Stomach (tissue), 9 donors: ENCODE data around the gene UBL5. TPM values are rescaled to one million over a fixed set of nuclear protein-coding genes. Genes with fewer than 3 reads are reported as not detected.

Experiments
- DNase-seq, 2 donors: peaks; one replicate each; pipeline versions ENCODE4 v3.0.0 to v3.0.0-alpha.2; 2013 to 2019
- H3K27ac ChIP-seq, 5 donors: fragments of 200-600 bp in 4 of 5; sonication (generic) in 4 of 5; one replicate each; pipeline ENCODE4 v1.5.1; 2013 to 2019; ENCODE audit warnings: mild to moderate bottlenecking in 1 of 5, moderate library complexity in 1 of 5
- H3K27me3 ChIP-seq, 3 donors: fragments of 200-600 bp; sonication (generic); one replicate each; pipeline ENCODE4 v1.5.1; 2017 to 2019; ENCODE audit warnings: mixed run types in 1 of 3
- H3K36me3 ChIP-seq, 4 donors: fragments of 200-600 bp; sonication (generic); 1 replicate in 3 of 4; 2 replicates in 1 of 4; pipeline ENCODE4 v1.5.1; 2016 to 2019
- H3K4me1 ChIP-seq, 4 donors: fragments of 200-600 bp; sonication (generic); one replicate each; pipeline ENCODE4 v1.5.1; 2016 to 2019
- H3K4me3 ChIP-seq, 4 donors: fragments of 200-600 bp; sonication (generic) in 3 of 4; one replicate each; pipeline ENCODE4 v1.5.1; 2016 to 2019; ENCODE audit warnings: mild to moderate bottlenecking in 1 of 4
- H3K9me3 ChIP-seq, 4 donors: fragments of 200-600 bp; sonication (generic); one replicate each; pipeline ENCODE4 v1.5.1; 2016 to 2019
- CTCF ChIP-seq, 7 experiments: fragments of 450-650 bp in 4 of 7; fragments of 200-600 bp in 3 of 7; sonication (generic) in 3 of 7; IDR thresholded peaks; one replicate each; pipeline ENCODE4 v1.5.1; 2016 to 2019; ENCODE audit warnings: antibody characterized with exemption in 7 of 7, control low read depth in 2 of 7, mild to moderate bottlenecking in 1 of 7
- EP300 ChIP-seq: sonication (generic); formaldehyde crosslinking; IDR thresholded peaks from one replicate; pipeline ENCODE4 v1.6.1; 2017; ENCODE audit warnings: antibody characterized with exemption
- POLR2A ChIP-seq, 4 donors: fragments of 450-650 bp; IDR thresholded peaks; one replicate each; pipeline ENCODE4 v1.6.1; 2016; ENCODE audit warnings: antibody characterized with exemption in 4 of 4, control low read depth in 2 of 4, mild to moderate bottlenecking in 1 of 4, moderate library complexity in 1 of 4
- POLR2AphosphoS5 ChIP-seq, 3 donors: sonication (generic); formaldehyde crosslinking; IDR thresholded peaks; one replicate each; pipeline ENCODE4 v1.6.1; 2016; ENCODE audit warnings: antibody characterized with exemption in 3 of 3
- WGBS, 5 donors: extraction: QIAGEN DNeasy Blood & Tissue Kit in 3 of 5; methylation state at CpG; one replicate each; pipeline versions ENCODE4 v1.1.5 to v1.1.7; 2013 to 2018; 5-methylcytosine and 5-hydroxymethylcytosine counted together
- intact Hi-C: fragments of 100-400 bp; cut with DNase I; formaldehyde crosslinking; loops from one replicate; pipeline ENCODE4 v1.15.1; 2023; ENCODE audit warnings: low total_unique reads
- polyA plus RNA-seq, 3 donors: library from polyadenylated mRNA; stranded (reverse); fragments of 200-250 nt; gene quantifications; one replicate each; pipeline ENCODE4 v1.2.3, GENCODE V29; 2013
- small RNA-seq, 4 donors: library from RNA; depleted of rRNA; stranded (forward); fragments of <200 nt; gene quantifications; one replicate each; pipeline ENCODE3, GENCODE V24; 2016
- total RNA-seq, 5 donors: library from RNA; depleted of rRNA; stranded (reverse); fragments of >200 nt; gene quantifications; one replicate each; pipeline versions ENCODE4 v1.1.0 to v1.2.3, GENCODE V29; 2014 to 2016
- donor health status: healthy with polysubstance abuse.
- donor health status: Bipolar disorder and iron deficiency.
- donor health status: healthy.

Gene UBL5
- total and polyA plus RNA-seq, 8 donors = 11.3 to 962 (median 189) TPM

GRCh38 chr19:9877780-9878510, 50.2 kb downstream of the UBL5 start:
- Histone ChIP-seq H3K36me3 (no peaks in the 10 kb centered on the region), H3K4me1 (no peaks in the 10 kb centered on the region), H3K9me3 (no peaks in the 10 kb centered on the region), H3K4me3 (no peak overlapping the region), H3K27ac (no peak overlapping the region), H3K27me3 (peaks cover 0 to 41% (median 0%) of the 10 kb centered on the region in 3 donors)
- WGBS, 5 donors = 78 to 92% (median 88%) methylated on average over 10 of the region's 10 CpGs
- intact Hi-C loops = no loop called here
- TF ChIP-seq CTCF (IDR thresholded peaks at IDR 0.05) (no peak), POLR2A (IDR thresholded peaks at IDR 0.05) (no peak), POLR2AphosphoS5 (IDR thresholded peaks at IDR 0.05) (no peak), EP300 (no peak)
- no peak for DNase-seq

DNA sequence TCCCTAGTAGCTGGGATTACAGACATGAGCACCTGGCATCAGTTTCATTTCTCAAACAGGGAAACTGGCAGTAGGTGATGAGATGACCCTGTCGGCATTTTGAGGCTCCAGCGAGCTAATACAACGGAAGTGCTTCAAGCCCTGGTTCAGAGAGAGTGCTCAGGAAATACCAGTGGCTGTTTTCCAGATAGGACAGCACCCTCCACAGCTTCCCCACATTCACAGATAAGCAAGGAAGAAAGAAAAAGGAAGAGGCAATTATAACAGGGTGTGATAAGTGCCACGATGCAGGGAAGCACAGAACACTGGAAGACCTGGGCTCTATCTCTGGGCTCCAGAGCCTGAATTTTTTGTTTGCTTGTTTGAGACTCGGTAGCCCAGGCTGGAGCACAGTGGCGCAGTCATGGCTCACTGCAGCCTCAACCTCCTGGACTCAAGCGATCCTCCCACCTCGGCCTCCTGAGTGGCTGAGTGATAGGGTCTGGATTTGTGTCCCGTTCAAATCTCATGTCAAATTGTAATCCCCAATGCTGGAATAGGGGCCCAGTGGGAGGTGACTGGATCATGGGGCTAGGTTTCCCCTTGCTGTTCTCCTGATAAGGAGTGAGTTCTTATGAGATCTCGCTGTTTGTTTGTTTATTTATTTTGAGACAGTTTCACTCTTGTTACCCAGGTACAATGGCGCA, 50.9 kb downstream of the UBL5 start:
- no peak overlapping the region for H3K4me3 ChIP-seq
- TF ChIP-seq POLR2AphosphoS5 (IDR thresholded peaks at IDR 0.05) (no peak), EP300 (no peak), POLR2A (IDR thresholded peaks at IDR 0.05) (no peak), CTCF (IDR thresholded peaks at IDR 0.05) (no peak)
- no peaks in the 10 kb centered on the region for H3K36me3 ChIP-seq
- intact Hi-C loops = no loop called here
- no peak for DNase-seq
- no peaks in the 10 kb centered on the region for H3K9me3 ChIP-seq
- H3K4me1 ChIP-seq = no peaks in the 10 kb centered on the region
- no peak overlapping the region for H3K27ac ChIP-seq
- 75 to 88% (median 81%) methylated on average over 11 of the region's 11 CpGs for WGBS, 5 donors
- peaks cover 0 to 37% (median 0%) of the 10 kb centered on the region in 3 donors for H3K27me3 ChIP-seq

Small RNAs within 50 kb of the gene (small RNA-seq; reads per million reads assigned to genes)
- 0 reads per million in 4 donors for gene RF00156

Other genes with a start within 250 kb of the UBL5 start
- 10 to 100 TPM in 4 of 5 donors, 1 to 10 TPM in 1; 4.1 to 72.4 (median 27.4) TPM for gene ZNF121, start 243.4 kb upstream of the UBL5 start, total RNA-seq
- gene ZNF121, start 243.4 kb upstream of the UBL5 start, polyA plus RNA-seq = 1 to 10 TPM; 1.8 to 6.2 (median 2.8) TPM
- 10 to 100 TPM in 3 of 5 donors, 1 to 10 TPM in 2; 7.0 to 47.9 (median 18.7) TPM for gene ZNF561, start 206.7 kb upstream of the UBL5 start, total RNA-seq
- 10 to 100 TPM; 11.6 to 24.7 (median 20.2) TPM for gene ZNF561, start 206.7 kb upstream of the UBL5 start, polyA plus RNA-seq
- 10 to 100 TPM; 16.5 to 45.9 (median 20.4) TPM for gene ZNF562, start 152.8 kb upstream of the UBL5 start, total RNA-seq
- 1 to 10 TPM; 3.4 to 7.5 (median 5.7) TPM for gene ZNF562, start 152.8 kb upstream of the UBL5 start, polyA plus RNA-seq
- gene ZNF846, start 59.2 kb upstream of the UBL5 start, total RNA-seq = 10 to 100 TPM in 2 of 5 donors, 1 to 10 TPM in 3; 1.3 to 22.4 (median 5.8) TPM
- gene ZNF846, start 59.2 kb upstream of the UBL5 start, polyA plus RNA-seq = 1 to 10 TPM; 6.0 to 7.5 (median 6.9) TPM
- gene FBXL12, start 8.8 kb upstream of the UBL5 start, total RNA-seq = 100 to 1,000 TPM in 1 of 5 donors, 10 to 100 TPM in 4; 11.1 to 185 (median 29.0) TPM
- gene FBXL12, start 8.8 kb upstream of the UBL5 start, polyA plus RNA-seq = 10 to 100 TPM; 12.3 to 18.3 (median 17.4) TPM
- 100 to 1,000 TPM in 1 of 5 donors, 10 to 100 TPM in 4; 24.2 to 101 (median 41.1) TPM for gene PIN1, start 7.4 kb downstream of the UBL5 start, total RNA-seq
- gene PIN1, start 7.4 kb downstream of the UBL5 start, polyA plus RNA-seq = 100 to 1,000 TPM in 1 of 3 donors, 10 to 100 TPM in 2; 94.1 to 105 (median 96.6) TPM
- 10 to 100 TPM in 2 of 5 donors, 1 to 10 TPM in 1, not detected in 2; 8.5 to 15.4 (median 11.0) TPM for gene OLFM2, start 108.6 kb downstream of the UBL5 start, total RNA-seq
- gene OLFM2, start 108.6 kb downstream of the UBL5 start, polyA plus RNA-seq = 1 to 10 TPM; 1.7 to 3.4 (median 1.7) TPM
- 10 to 100 TPM in 2 of 5 donors, 1 to 10 TPM in 2, under 1 TPM in 1; 0.58 to 25.5 (median 8.7) TPM for gene COL5A3, start 182.6 kb downstream of the UBL5 start, total RNA-seq
- gene COL5A3, start 182.6 kb downstream of the UBL5 start, polyA plus RNA-seq = 1 to 10 TPM; 2.0 to 5.2 (median 4.0) TPM
- gene RDH8, start 185.6 kb downstream of the UBL5 start, total RNA-seq = not detected
- not detected for gene RDH8, start 185.6 kb downstream of the UBL5 start, polyA plus RNA-seq